Choroid plexus epithelial cell (primary cell): ENCODE results near the gene TMEM38A.
A peak's percentile ranks its signal among the peaks of the same experiment; 100 is the strongest.
"Not testable (repeated sequence)": the region's sequence is repeated elsewhere in the genome, so short reads cannot be mapped to it uniquely, and the experiment has no call there.

Experiments used
- DNase-seq: peaks from one replicate; pipeline ENCODE4 v3.0.0-alpha.2; 2010; ENCODE audit warnings: low read depth
- H3K4me3 ChIP-seq: 2 replicates; pipeline ENCODE4 v1.5.1; 2011; ENCODE audit warnings: low read depth, mild to moderate bottlenecking, control low read depth, low read length, moderate library complexity
- TF ChIP-seq, protein P1 (sequence below): conservative IDR thresholded peaks from 2 replicates; pipeline ENCODE4 v1.5.1; 2011; ENCODE audit warnings: low read depth, mild to moderate bottlenecking, control low read depth, inconsistent platforms, low read length, moderate library complexity

TMEM38A gene

GRCh38 chr19:16659464-16659831 lies 1.5 kb upstream of the TMEM38A start:
- peak overlapping the region; percentile 97 for H3K4me3 ChIP-seq
- TF ChIP-seq, protein P1, sequence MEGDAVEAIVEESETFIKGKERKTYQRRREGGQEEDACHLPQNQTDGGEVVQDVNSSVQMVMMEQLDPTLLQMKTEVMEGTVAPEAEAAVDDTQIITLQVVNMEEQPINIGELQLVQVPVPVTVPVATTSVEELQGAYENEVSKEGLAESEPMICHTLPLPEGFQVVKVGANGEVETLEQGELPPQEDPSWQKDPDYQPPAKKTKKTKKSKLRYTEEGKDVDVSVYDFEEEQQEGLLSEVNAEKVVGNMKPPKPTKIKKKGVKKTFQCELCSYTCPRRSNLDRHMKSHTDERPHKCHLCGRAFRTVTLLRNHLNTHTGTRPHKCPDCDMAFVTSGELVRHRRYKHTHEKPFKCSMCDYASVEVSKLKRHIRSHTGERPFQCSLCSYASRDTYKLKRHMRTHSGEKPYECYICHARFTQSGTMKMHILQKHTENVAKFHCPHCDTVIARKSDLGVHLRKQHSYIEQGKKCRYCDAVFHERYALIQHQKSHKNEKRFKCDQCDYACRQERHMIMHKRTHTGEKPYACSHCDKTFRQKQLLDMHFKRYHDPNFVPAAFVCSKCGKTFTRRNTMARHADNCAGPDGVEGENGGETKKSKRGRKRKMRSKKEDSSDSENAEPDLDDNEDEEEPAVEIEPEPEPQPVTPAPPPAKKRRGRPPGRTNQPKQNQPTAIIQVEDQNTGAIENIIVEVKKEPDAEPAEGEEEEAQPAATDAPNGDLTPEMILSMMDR: no peak
- DNase-seq: no peak

GRCh38 chr19:16659832-16660708 lies 869 bp upstream of the TMEM38A start, which contains the start of gene SMIM7:
SMIM7 (minus strand) TSS chr19:16660144; CDS start chr19:16660110, 34 bp downstream.
- peak within 1 kb of the TSS; percentile 97 for H3K4me3 ChIP-seq
- DNase-seq: peak; percentile 99
- TF ChIP-seq, protein P1: peak; percentile 12

DNA sequence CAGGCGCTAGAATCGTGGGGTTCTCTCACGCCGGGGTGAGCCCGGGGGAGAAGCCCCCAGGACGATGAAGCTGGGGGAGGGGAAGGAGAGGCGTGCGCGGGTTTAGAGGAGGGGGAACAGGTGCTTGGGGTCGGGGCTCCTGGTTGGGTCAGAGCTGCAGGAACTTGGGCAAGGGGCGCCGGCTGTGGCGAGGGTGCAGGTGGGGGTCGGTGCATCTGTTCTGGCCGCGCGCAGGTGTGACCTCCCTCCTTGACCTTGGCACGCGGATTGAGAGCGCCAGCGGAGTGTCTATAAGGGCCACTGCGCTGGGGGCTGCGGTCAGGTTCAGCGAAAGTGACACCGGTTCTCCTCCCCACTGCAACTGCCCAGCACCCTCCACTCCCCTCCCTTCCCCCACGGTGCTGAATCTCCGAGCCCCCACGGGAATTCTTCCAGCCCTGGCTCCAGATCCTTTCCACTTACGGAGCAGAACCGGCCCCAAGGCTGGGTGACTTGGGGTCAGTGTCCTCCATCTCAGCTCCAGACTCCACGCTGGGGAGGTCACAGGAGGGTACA lies 618 bp downstream of the TMEM38A start:
- TF ChIP-seq, protein P1: no peak
- DNase-seq: no peak
- peak overlapping the region; percentile 97 for H3K4me3 ChIP-seq

DNA sequence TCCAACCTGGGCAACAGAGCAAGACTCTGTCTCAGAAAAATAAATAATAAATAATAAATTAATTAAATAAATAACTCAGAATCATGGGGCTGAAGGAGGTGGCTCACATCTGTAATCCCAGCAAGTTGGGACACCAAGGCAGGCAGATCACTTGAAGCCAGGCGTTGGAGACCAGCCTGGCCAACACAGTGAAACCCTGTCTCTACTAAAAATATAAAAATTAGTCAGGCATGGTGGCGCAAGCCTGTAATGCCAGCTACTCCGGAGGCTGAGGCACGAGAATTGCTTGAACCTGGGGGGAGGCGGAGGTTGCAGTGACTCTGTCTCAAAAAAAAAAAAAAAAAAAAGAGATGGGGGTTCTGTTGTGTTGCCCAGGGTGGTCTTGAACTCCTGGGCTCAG lies 7.2 kb downstream of the TMEM38A start:
- TF ChIP-seq, protein P1: no peak
- DNase-seq: no peak
- no peak overlapping the region for H3K4me3 ChIP-seq

GRCh38 chr19:16668702-16669101 lies 7.8 kb downstream of the TMEM38A start:
- not testable (repeated sequence) for H3K4me3 ChIP-seq, DNase-seq

DNA sequence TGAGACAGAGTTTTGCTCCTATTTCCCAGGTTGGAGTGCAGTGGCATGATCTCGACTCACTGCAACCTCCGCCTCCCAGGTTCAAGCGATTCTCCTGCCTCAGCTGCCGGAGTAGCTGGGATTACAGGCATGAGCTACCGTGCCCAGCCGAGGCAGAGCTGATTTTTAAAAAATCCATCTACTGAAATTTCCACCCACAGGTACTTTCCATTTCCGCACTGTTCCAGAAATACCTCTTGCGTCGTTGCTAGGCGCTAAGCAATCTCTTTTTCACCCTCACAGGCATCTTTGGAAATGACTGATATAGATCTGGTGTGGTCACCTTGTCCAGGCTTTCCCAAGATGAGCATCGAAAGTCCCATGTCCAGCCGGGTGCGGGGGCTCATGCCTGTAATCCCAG lies 9.4 kb downstream of the TMEM38A start:
- TF ChIP-seq, protein P1: no peak
- DNase-seq: no peak
- H3K4me3 ChIP-seq: no peak overlapping the region

- DNase-seq: no peak
- TF ChIP-seq, protein P1: no peak
- H3K4me3 ChIP-seq: no peak overlapping the region
These were observed 10.8 kb downstream of the TMEM38A start for GRCh38 chr19:16671652-16672274.
